HEK293 (cell line): ENCODE results near the gene NTF4.

Experiments used
- CTCF ChIA-PET: fragments of 350-600 bp; formaldehyde crosslinking; extraction: SDS; loops from one replicate; lab custom pipeline; 2021; ENCODE audit warnings: antibody characterized with exemption; lab: Yijun Ruan, JAX
- POLR2A ChIA-PET: fragments of 300-600 bp; formaldehyde crosslinking; extraction: SDS; loops from one replicate; lab custom pipeline; 2020; ENCODE audit warnings: antibody characterized with exemption, inconsistent platforms; lab: Yijun Ruan, JAX
- H3K27ac ChIP-seq: fragments of 200-500 bp; sonication (Bioruptor generic); 2 replicates; pipeline ENCODE4 v1.5.1; 2014; ENCODE audit warnings: low read depth, low read length, control low read depth, inconsistent platforms; ENCODE audit errors: extremely low read depth
- H3K36me3 ChIP-seq, 2 experiments: fragments of 200-500 bp in 1 of 2; sonication (Bioruptor generic) in 1 of 2; 1 replicate in 1 of 2; 2 replicates in 1 of 2; pipeline ENCODE4 v1.5.1; 2014 to 2017; ENCODE audit warnings: inconsistent platforms in 2 of 2, low read length in 2 of 2; ENCODE audit not compliant: control insufficient read depth in 2 of 2, insufficient read depth in 1 of 2
- H3K4me1 ChIP-seq: fragments of 200-500 bp; sonication (Bioruptor generic); 2 replicates; pipeline ENCODE4 v1.5.1; 2014; ENCODE audit warnings: mild to moderate bottlenecking, low read length, inconsistent platforms; ENCODE audit not compliant: control insufficient read depth, insufficient read depth
- H3K4me3 ChIP-seq: 2 replicates; pipeline ENCODE4 v1.5.1; 2011; ENCODE audit warnings: low read depth, mild to moderate bottlenecking, control low read depth, low read length, moderate library complexity
- H3K9me3 ChIP-seq: fragments of 200-500 bp; sonication (Bioruptor generic); 2 replicates; pipeline ENCODE4 v1.5.1; 2014; ENCODE audit warnings: low read depth, low read length, inconsistent platforms; ENCODE audit not compliant: control insufficient read depth, insufficient read depth
- HOXC10 ChIP-seq: sonication (generic); formaldehyde crosslinking; IDR thresholded peaks from 2 replicates; pipeline ENCODE4 v1.8.1; 2023; ENCODE audit warnings: mild to moderate bottlenecking, missing genetic modification reagents
- MEIS1 ChIP-seq: sonication (generic); formaldehyde crosslinking; IDR thresholded peaks from 2 replicates; pipeline ENCODE4 v1.8.1; 2022; ENCODE audit warnings: missing genetic modification reagents, mild to moderate bottlenecking, borderline replicate concordance
- SCRT1 ChIP-seq: fragments of 450-650 bp; formaldehyde crosslinking; IDR thresholded peaks from 2 replicates; pipeline ENCODE4 v1.5.1; 2016; ENCODE audit warnings: missing biosample characterization, missing genetic modification characterization, borderline replicate concordance
- SP7 ChIP-seq: fragments of 450-650 bp; formaldehyde crosslinking; IDR thresholded peaks from 2 replicates; pipeline ENCODE4 v1.5.1; 2016; ENCODE audit warnings: missing biosample characterization, missing genetic modification characterization
- YY1 ChIP-seq: fragments of 450-650 bp; formaldehyde crosslinking; IDR thresholded peaks from 2 replicates; pipeline ENCODE4 v1.5.1; 2018; ENCODE audit warnings: missing biosample characterization, missing genetic modification characterization
- ZBTB21 ChIP-seq: fragments of 450-650 bp; formaldehyde crosslinking; IDR thresholded peaks from 2 replicates; pipeline ENCODE4 v1.5.1; 2017; ENCODE audit warnings: missing biosample characterization, missing genetic modification characterization
- ZEB2 ChIP-seq: fragments of 450-650 bp; formaldehyde crosslinking; IDR thresholded peaks from 2 replicates; pipeline ENCODE4 v1.5.1; 2016; ENCODE audit warnings: missing biosample characterization, missing genetic modification characterization
- ZNF132 ChIP-seq: fragments of 450-650 bp; formaldehyde crosslinking; IDR thresholded peaks from 2 replicates; pipeline ENCODE4 v1.5.1; 2017; ENCODE audit warnings: missing biosample characterization, missing genetic modification characterization, borderline replicate concordance
- ZNF146 ChIP-seq: fragments of 450-650 bp; formaldehyde crosslinking; IDR thresholded peaks from 2 replicates; pipeline ENCODE4 v1.5.1; 2016; ENCODE audit warnings: missing biosample characterization, missing genetic modification characterization
- ZNF391 ChIP-seq: fragments of 450-650 bp; formaldehyde crosslinking; IDR thresholded peaks from 2 replicates; pipeline ENCODE4 v1.5.1; 2016; ENCODE audit warnings: low read depth, missing biosample characterization, missing genetic modification characterization, borderline replicate concordance
- ZNF510 ChIP-seq: fragments of 450-650 bp; formaldehyde crosslinking; IDR thresholded peaks from 2 replicates; pipeline ENCODE4 v1.5.1; 2018; ENCODE audit warnings: mild to moderate bottlenecking, missing genetic modification characterization, missing biosample characterization; ENCODE audit not compliant: insufficient replicate concordance
- ZNF549 ChIP-seq: fragments of 450-650 bp; IDR thresholded peaks from 2 replicates; pipeline ENCODE4 v1.5.1; 2018; ENCODE audit warnings: missing biosample characterization, missing genetic modification characterization, mild to moderate bottlenecking, inconsistent platforms, moderate library complexity
- ZNF629 ChIP-seq: fragments of 450-650 bp; formaldehyde crosslinking; IDR thresholded peaks from 2 replicates; pipeline ENCODE4 v1.5.1; 2017; ENCODE audit warnings: missing biosample characterization, missing genetic modification characterization
- ZNF776 ChIP-seq: fragments of 450-650 bp; formaldehyde crosslinking; IDR thresholded peaks from 2 replicates; pipeline ENCODE4 v1.5.0; 2017; ENCODE audit warnings: missing biosample characterization, missing genetic modification characterization, borderline replicate concordance
- ZNF785 ChIP-seq: fragments of 450-650 bp; formaldehyde crosslinking; IDR thresholded peaks from 2 replicates; pipeline ENCODE4 v1.5.1; 2016; ENCODE audit warnings: missing biosample characterization, missing genetic modification characterization
- ZNF791 ChIP-seq: fragments of 450-650 bp; formaldehyde crosslinking; IDR thresholded peaks from 2 replicates; pipeline ENCODE4 v1.5.1; 2016; ENCODE audit warnings: missing biosample characterization, missing genetic modification characterization
- TF ChIP-seq, protein P1 (sequence below): fragments of 450-650 bp; formaldehyde crosslinking; IDR thresholded peaks from 2 replicates; pipeline ENCODE4 v1.5.1; 2017; ENCODE audit warnings: missing biosample characterization, mild to moderate bottlenecking, missing genetic modification characterization, moderate library complexity
- TF ChIP-seq, protein P2 (sequence below): fragments of 450-650 bp; formaldehyde crosslinking; IDR thresholded peaks from 2 replicates; pipeline ENCODE4 v1.5.1; 2016; ENCODE audit warnings: missing biosample characterization, missing genetic modification characterization
- TF ChIP-seq, protein P3 (sequence below): fragments of 450-650 bp; formaldehyde crosslinking; IDR thresholded peaks from 2 replicates; pipeline ENCODE4 v1.5.1; 2017; ENCODE audit warnings: missing biosample characterization, missing genetic modification characterization
- TF ChIP-seq, protein P4 (sequence below): fragments of 450-650 bp; formaldehyde crosslinking; IDR thresholded peaks from 2 replicates; pipeline ENCODE4 v1.5.1; 2017; ENCODE audit warnings: missing biosample characterization, missing genetic modification characterization
- TF ChIP-seq, protein P5 (sequence below): fragments of 450-650 bp; formaldehyde crosslinking; IDR thresholded peaks from 2 replicates; pipeline ENCODE4 v1.5.0; 2017; ENCODE audit warnings: missing biosample characterization, missing genetic modification characterization, borderline replicate concordance
- TF ChIP-seq, protein P6 (sequence below): IDR thresholded peaks from 2 replicates; pipeline ENCODE4 v1.6.1; 2011; ENCODE audit warnings: mild to moderate bottlenecking, low read depth, low read length, borderline replicate concordance
- TF ChIP-seq, protein P7 (sequence below): fragments of 450-650 bp; formaldehyde crosslinking; IDR thresholded peaks from 2 replicates; pipeline ENCODE4 v1.5.1; 2016; ENCODE audit warnings: missing biosample characterization, missing genetic modification characterization

Gene NTF4

DNA sequence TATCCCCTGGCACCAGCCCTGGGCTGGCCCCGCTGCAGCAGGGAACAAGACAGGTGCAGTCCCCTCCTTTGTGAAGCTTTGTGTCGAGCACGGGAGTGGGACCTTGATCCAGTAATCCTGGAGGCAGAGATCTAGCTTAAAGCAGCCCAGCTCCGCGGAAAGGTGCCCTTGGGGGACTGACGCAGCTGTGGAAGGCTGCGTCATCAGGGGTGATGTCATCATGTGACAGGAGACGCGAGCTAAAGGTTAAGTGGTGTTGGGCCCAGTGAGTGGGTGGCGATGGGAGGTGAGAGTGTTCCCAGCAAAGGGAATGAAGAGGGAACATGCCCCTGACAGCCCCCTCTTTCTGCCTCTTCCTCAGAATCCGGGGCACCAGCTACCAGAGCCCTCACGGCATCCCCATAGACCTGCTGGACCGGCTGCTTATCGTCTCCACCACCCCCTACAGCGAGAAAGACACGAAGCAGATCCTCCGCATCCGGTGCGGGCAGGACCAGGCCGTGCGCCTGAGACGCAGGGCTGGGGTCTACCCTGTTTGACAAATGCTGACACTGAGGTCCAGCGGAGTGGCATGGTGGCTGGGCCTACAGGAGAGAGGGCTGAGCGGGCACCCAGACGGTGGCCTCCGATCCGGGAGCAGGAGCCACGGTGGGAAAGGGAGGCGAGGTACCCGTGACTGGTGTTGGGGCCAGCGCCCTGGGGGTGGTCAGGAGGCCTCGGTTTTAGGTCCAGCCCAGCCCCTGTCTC is 50.3 kb downstream of the NTF4 start (continued):
- TF ChIP-seq, protein P1, sequence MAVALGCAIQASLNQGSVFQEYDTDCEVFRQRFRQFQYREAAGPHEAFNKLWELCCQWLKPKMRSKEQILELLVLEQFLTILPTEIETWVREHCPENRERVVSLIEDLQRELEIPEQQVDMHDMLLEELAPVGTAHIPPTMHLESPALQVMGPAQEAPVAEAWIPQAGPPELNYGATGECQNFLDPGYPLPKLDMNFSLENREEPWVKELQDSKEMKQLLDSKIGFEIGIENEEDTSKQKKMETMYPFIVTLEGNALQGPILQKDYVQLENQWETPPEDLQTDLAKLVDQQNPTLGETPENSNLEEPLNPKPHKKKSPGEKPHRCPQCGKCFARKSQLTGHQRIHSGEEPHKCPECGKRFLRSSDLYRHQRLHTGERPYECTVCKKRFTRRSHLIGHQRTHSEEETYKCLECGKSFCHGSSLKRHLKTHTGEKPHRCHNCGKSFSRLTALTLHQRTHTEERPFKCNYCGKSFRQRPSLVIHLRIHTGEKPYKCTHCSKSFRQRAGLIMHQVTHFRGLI: no peak
- TF ChIP-seq YY1 (tag by site-specific recombination): no peak
- TF ChIP-seq ZBTB21 (tag by site-specific recombination): peak; percentile 89
- no peak for TF ChIP-seq ZNF549 (tag by site-specific recombination)
- TF ChIP-seq ZNF629: peak; percentile 82
- TF ChIP-seq, protein P2, sequence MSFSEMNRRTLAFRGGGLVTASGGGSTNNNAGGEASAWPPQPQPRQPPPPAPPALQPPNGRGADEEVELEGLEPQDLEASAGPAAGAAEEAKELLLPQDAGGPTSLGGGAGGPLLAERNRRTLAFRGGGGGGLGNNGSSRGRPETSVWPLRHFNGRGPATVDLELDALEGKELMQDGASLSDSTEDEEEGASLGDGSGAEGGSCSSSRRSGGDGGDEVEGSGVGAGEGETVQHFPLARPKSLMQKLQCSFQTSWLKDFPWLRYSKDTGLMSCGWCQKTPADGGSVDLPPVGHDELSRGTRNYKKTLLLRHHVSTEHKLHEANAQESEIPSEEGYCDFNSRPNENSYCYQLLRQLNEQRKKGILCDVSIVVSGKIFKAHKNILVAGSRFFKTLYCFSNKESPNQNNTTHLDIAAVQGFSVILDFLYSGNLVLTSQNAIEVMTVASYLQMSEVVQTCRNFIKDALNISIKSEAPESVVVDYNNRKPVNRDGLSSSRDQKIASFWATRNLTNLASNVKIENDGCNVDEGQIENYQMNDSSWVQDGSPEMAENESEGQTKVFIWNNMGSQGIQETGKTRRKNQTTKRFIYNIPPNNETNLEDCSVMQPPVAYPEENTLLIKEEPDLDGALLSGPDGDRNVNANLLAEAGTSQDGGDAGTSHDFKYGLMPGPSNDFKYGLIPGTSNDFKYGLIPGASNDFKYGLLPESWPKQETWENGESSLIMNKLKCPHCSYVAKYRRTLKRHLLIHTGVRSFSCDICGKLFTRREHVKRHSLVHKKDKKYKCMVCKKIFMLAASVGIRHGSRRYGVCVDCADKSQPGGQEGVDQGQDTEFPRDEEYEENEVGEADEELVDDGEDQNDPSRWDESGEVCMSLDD: 0 out of 2 replicates have a peak, but pooled peaks have one; percentile 39
- TF ChIP-seq, protein P3, sequence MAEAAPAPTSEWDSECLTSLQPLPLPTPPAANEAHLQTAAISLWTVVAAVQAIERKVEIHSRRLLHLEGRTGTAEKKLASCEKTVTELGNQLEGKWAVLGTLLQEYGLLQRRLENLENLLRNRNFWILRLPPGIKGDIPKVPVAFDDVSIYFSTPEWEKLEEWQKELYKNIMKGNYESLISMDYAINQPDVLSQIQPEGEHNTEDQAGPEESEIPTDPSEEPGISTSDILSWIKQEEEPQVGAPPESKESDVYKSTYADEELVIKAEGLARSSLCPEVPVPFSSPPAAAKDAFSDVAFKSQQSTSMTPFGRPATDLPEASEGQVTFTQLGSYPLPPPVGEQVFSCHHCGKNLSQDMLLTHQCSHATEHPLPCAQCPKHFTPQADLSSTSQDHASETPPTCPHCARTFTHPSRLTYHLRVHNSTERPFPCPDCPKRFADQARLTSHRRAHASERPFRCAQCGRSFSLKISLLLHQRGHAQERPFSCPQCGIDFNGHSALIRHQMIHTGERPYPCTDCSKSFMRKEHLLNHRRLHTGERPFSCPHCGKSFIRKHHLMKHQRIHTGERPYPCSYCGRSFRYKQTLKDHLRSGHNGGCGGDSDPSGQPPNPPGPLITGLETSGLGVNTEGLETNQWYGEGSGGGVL (tag by site-specific recombination): peak; percentile 39
- TF ChIP-seq, protein P4, sequence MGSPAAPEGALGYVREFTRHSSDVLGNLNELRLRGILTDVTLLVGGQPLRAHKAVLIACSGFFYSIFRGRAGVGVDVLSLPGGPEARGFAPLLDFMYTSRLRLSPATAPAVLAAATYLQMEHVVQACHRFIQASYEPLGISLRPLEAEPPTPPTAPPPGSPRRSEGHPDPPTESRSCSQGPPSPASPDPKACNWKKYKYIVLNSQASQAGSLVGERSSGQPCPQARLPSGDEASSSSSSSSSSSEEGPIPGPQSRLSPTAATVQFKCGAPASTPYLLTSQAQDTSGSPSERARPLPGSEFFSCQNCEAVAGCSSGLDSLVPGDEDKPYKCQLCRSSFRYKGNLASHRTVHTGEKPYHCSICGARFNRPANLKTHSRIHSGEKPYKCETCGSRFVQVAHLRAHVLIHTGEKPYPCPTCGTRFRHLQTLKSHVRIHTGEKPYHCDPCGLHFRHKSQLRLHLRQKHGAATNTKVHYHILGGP (tag by site-specific recombination): no peak

DNA sequence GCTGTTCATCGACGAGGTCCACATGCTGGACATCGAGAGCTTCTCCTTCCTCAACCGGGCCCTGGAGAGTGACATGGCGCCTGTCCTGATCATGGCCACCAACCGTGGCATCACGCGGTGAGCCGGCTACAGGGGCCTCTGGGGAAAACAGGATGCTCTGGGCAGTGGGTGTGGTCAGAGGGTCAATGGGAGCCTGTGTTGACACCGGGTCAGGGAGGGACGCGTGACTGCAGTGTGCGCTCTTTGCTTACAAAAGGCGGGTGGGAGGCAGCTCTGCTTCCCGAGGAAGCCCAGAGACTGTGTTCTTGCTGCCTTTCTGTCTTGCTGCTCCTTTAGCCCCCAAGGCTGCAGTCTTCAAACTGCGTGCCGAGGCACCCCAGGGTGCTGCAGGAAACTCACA is 53.4 kb downstream of the NTF4 start:
- H3K27ac ChIP-seq: no peak overlapping the region
- no peaks in the 10 kb centered on the region for H3K9me3 ChIP-seq
- peaks cover 30 to 80% of the 10 kb centered on the region in 2 experiments; a peak in 2 of 3 replicates for H3K36me3 ChIP-seq
- ChIA-PET CTCF (interaction anchor here (0.7 to 9.4 kb wide), 3 partner anchors 12 to 66 kb away, joined by 3 to 133 read pairs (median 6); partner anchors contain the start of genes GYS1 and RUVBL2), POLR2A (no interaction called here)
- H3K4me1 ChIP-seq: no peaks in the 10 kb centered on the region
- no peak overlapping the region for H3K4me3 ChIP-seq
- TF ChIP-seq MEIS1: no peak
- TF ChIP-seq ZNF776 (tag by site-specific recombination): no peak
- TF ChIP-seq, protein P5, sequence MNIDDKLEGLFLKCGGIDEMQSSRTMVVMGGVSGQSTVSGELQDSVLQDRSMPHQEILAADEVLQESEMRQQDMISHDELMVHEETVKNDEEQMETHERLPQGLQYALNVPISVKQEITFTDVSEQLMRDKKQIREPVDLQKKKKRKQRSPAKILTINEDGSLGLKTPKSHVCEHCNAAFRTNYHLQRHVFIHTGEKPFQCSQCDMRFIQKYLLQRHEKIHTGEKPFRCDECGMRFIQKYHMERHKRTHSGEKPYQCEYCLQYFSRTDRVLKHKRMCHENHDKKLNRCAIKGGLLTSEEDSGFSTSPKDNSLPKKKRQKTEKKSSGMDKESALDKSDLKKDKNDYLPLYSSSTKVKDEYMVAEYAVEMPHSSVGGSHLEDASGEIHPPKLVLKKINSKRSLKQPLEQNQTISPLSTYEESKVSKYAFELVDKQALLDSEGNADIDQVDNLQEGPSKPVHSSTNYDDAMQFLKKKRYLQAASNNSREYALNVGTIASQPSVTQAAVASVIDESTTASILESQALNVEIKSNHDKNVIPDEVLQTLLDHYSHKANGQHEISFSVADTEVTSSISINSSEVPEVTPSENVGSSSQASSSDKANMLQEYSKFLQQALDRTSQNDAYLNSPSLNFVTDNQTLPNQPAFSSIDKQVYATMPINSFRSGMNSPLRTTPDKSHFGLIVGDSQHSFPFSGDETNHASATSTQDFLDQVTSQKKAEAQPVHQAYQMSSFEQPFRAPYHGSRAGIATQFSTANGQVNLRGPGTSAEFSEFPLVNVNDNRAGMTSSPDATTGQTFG (tag by site-specific recombination): no peak
- no peak for TF ChIP-seq ZNF510 (tag by site-specific recombination)
- no peak for TF ChIP-seq ZNF391 (tag by site-specific recombination)
- TF ChIP-seq SP7 (tag by site-specific recombination): no peak
- TF ChIP-seq ZNF785 (tag by site-specific recombination): no peak
- TF ChIP-seq ZNF791: no peak
- TF ChIP-seq ZNF146 (tag by site-specific recombination): no peak
- TF ChIP-seq ZEB2 (tag by site-specific recombination): no peak
- no peak for TF ChIP-seq ZNF132
- no peak for TF ChIP-seq SCRT1 (tag by site-specific recombination)
- TF ChIP-seq HOXC10 (CRISPR knock-in tag): no peak
- TF ChIP-seq, protein P6, sequence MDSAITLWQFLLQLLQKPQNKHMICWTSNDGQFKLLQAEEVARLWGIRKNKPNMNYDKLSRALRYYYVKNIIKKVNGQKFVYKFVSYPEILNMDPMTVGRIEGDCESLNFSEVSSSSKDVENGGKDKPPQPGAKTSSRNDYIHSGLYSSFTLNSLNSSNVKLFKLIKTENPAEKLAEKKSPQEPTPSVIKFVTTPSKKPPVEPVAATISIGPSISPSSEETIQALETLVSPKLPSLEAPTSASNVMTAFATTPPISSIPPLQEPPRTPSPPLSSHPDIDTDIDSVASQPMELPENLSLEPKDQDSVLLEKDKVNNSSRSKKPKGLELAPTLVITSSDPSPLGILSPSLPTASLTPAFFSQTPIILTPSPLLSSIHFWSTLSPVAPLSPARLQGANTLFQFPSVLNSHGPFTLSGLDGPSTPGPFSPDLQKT: no peak
- TF ChIP-seq, protein P7, sequence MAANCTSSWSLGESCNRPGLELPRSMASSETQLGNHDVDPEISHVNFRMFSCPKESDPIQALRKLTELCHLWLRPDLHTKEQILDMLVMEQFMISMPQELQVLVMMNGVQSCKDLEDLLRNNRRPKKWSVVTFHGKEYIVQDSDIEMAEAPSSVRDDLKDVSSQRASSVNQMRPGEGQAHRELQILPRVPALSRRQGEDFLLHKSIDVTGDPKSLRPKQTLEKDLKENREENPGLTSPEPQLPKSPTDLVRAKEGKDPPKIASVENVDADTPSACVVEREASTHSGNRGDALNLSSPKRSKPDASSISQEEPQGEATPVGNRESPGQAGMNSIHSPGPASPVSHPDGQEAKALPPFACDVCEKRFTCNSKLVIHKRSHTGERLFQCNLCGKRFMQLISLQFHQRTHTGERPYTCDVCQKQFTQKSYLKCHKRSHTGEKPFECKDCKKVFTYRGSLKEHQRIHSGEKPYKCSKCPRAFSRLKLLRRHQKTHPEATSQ: no peak
